ENCODE data around the gene GAB2.
"Not testable (repeated sequence)": the region's sequence is repeated elsewhere in the genome, so short reads cannot be mapped to it uniquely, and the experiment has no call there.

GAB2 gene

DNA sequence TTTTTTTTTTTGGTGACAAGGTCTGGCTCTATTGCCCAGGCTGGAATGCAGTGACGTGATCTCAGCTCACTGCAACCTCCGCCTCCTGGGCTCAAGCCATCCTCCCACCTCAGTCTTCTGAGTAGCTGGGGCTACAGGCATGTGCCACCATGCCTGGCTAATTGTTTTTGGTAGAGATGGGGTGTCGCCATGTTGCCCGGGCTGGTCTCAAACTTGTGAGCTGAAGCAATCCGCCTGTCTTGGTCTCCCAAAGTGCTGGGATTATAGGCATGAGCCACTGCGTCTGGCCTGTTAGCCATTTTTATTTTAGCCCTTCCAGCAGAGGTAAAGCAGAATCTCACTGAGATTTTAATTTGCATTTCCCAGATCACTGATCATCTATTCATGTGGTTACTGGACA, 184.6 kb downstream of the GAB2 start:
- not testable (repeated sequence) for DNase-seq

GRCh38 chr11:78231962-78232501, 185.6 kb downstream of the GAB2 start:
- DNase-seq = no peak

GRCh38 chr11:78230161-78230877, 187.3 kb downstream of the GAB2 start:
- DNase-seq = peak; percentile 14

- no peak for DNase-seq
Measured at GRCh38 chr11:78229106-78229505, 188.5 kb downstream of the GAB2 start.

DNA sequence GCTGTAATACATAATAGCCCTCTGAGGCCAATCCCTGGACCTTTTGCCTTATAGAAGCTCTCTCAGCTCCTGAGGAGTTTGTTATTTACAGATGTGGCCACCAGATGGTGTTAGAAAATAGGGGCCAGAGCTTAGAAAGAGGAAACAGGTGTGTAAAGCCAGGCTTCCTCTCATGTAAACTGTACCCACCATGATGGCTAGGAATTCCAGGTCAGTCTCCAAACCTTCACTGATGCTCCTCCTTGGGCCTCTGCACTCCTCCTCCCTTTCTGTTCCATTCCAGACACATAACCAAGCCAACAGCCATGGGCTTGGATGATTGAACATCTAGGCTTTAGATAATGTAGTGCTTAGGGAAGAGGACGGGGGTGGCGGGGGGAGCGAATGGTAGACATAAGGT, 189.2 kb downstream of the GAB2 start:
- peak; percentile 50 for DNase-seq

DNA sequence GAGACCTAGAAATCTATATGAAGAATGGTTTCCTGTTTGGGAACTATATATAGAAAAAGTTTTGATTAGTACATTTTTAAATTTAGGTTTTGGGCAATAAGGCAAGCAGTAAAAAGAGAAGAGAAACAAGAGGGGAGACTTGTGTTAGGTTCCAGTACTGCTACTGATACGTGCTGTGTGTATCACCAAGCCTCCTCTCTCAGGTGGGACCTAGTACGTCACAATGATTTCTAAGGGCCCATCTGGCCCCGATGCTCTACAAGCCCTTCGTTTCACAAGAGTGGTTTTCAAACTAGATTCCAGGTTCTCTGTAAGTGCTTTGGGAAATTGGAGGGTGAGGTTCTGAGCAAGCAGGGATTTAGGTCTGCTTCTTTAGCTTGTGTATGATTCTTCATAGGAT, 189.7 kb downstream of the GAB2 start:
- DNase-seq = no peak

GRCh38 chr11:78226684-78227680, 190.6 kb downstream of the GAB2 start:
- DNase-seq = no peak

DNA sequence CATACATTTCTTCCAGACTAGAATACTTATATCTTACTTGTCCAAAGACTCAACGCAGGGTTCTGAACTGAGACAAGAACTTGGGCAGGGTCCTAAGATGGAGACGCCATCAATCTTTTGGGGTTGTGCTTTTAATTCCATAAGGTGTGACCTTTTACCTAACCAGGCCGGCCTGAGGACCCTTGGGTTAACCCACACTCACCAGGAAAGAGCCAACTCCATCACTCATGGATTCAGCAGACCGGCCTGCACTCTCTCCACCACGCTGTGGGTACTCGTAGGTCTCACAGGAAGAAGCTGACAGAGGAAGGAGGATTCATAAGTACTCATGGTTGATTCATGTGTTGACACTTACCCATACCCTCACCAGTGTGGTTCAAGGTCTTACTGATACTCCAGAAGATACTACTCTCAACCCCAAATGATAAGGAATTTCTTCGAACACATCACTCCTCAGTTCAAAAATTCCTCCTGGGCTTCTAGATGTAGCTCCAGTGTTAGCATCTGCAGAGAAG, 192.7 kb downstream of the GAB2 start:
- no peak for DNase-seq

DNA sequence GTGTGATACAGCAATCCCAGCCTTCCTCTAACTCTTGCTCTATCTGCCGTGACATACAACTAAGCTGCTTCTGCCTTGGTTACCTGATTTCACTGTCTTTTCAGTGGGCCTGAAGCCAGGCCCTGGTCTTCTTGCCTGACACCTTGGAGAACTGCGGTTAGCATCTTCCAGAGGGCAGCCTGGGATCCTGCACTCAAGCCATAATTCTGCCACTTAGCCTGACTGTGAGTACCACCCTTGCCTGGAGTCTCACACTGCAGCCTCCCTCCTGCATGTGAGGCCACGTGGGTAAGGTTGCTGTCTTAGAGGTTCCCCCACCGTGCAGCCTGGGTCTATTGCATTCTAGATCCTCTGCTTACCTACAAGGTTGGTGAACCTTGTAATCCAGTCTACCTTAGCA, 193.1 kb downstream of the GAB2 start:
- no peak for DNase-seq

- no peak for DNase-seq
Measured at GRCh38 chr11:78223320-78223954, 194.2 kb downstream of the GAB2 start.

- not testable (repeated sequence) for DNase-seq
Measured at GRCh38 chr11:78222726-78223125, 194.9 kb downstream of the GAB2 start.

- no peak for DNase-seq
Measured at GRCh38 chr11:78221396-78222315, 196.0 kb downstream of the GAB2 start.

- no peak for DNase-seq
Measured at GRCh38 chr11:78220218-78221157, 197.1 kb downstream of the GAB2 start.

DNA sequence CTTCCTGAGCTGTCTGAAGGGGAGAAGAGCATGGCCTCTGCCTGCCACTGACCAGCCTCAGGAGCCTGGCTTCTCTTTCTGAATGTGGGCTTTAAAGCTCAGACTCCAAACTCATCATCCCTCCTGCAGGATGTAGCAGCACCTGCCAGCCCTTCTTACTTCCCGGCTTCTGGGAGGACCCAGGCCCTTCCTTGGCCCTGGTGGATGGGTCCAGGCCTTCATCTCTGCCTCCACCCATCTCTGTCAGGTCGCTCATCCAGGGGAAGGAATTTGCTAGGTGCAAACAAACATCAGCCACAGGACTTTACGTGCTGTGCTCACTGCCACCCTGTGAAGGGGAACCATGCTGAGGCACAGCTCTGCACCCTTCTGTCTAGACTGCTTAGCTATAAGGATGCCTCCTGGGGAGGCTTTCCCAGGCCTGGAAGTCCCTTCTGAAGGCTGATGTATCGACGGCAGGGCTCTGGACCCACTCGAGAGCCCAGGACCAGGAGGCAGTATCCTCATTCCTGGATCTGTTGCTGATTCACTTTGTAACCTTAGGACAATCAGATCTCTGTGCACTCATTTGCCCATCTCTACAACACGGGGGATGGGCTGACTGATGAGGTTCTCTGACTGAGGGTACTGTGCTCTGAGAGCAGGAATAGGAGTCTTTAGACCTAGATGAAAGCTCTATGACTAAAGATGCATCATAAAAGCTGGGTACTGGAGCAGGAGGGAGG, 198.0 kb downstream of the GAB2 start:
- no peak for DNase-seq

DNA sequence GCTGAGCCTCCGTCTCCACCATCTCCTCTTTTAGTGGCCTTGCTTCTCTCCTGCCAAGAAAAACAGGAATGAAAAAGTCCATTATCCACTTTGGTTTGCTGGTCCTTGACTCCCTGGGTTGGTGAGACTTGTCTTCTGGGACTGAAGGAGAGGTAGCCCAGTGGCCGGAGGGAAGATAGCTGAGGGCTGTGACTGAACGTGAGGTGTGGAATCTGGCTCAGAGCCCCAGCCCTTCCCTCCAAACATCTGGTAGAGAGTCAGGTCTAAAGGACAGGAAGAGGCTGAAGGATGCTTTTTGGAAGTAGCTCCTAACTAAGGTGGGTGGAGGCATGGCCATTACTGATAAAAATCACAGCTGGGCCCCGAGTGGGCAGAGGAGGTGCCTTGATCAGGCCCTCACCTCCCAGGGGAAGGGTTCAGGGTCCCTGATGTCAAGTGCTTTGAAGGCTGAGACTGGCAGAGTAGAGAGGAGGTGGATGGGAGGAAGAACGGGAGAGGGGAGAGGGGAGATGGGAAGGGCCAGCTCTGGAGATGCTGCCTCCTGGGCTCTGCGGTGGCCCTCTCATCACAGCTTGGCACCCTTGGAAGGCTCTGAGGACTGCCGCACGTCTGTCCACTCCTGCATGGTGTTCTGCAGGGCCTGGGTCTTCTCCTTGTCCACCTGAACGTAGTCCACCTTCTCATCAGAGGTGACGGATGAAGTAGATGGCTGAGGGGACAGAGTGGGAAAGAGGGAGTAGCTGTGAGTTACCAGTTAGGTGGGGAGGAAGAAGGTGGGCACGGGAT, 198.7 kb downstream of the GAB2 start:
- no peak for DNase-seq

DNA sequence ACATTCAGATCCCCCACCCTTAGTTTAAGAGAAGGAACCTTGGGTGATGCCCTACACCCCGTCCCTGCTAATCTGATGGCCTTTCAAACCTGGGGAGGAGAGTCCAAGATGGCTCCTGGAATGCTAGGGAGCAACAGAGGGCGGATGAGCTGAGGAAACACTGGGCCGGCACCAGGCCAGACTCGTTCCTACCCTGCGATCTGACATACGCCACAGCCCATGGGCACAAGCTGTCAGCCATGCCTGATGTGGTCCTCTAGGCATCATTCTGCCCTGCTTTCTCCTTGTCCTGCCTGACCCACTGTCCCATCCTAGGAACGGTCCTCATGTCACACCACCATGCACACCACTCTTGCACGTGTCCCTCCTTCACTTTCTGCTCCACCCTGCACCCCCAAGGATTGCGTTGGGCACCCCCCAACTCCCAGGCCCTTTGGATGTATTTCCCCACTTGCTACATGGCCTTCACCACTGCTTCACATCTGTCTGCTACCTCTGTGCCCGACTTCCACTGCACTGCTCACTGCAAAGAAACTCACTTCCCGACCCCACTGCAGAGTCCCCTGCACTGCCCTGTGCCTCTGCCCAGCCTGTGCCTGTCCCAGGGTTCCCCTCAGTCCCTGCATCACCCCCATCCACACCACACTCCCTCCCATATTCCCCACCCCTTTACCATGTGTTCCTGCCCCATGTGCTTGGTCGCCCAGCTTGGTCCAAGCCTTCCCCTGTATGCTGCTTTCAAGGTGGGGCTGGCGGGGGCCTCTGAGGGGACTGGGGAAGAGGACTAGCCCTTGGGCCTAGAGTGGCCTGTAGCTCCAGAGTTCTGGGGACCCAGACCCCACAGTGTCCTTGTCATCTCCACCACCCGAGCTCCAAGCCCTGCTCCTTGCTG, 199.7 kb downstream of the GAB2 start:
- DNase-seq = no peak

DNA sequence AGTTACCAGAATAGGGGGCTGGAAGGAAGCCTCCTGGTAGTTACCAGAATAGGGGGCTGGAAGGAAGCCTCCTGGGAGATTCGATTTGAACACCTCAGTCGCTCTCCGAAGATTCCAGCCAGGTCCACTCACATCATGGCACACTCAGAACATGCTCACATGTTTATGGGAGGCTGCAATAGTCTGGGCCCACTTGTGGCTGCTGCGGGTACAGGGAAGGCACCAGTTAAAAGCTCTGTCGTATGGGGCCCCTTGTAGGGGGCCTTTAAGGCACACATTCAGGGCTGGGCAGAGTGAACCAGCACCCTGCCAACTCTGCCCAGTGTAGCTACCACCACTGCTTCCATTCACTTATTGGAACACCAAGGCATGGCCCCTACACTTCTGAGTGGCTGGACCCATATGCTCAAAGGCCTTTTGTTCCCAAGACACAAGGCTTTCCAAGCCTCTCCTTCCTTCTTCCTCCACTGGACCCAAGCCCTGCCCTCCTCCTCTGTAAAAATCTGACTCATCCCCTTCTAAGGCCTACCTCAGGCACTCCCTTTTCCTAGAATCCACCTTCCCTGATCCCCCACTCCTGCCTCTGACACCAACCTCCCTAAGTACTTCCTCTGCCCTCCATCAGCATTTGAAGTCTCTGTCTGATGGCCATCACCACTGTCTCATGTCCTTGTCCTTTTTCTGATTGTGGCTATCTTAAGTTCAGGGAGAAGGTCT, 200.9 kb downstream of the GAB2 start:
- no peak for DNase-seq
